Measurements from ENCODE around the gene CTSE. TPM values are rescaled to one million over a fixed set of nuclear protein-coding genes. Genes with fewer than 3 reads are reported as not detected.

Gene CTSE
- 0.27 TPM in 1 of 2 replicates, not detected in the other for total RNA-seq

GRCh38 chr1:206023695-206024094, at the start of gene CTSE:
Gene CTSE, minus strand, starts transcription at chr1:206023895. Its CDS starts 104 bp downstream, at chr1:206023791.

DNA sequence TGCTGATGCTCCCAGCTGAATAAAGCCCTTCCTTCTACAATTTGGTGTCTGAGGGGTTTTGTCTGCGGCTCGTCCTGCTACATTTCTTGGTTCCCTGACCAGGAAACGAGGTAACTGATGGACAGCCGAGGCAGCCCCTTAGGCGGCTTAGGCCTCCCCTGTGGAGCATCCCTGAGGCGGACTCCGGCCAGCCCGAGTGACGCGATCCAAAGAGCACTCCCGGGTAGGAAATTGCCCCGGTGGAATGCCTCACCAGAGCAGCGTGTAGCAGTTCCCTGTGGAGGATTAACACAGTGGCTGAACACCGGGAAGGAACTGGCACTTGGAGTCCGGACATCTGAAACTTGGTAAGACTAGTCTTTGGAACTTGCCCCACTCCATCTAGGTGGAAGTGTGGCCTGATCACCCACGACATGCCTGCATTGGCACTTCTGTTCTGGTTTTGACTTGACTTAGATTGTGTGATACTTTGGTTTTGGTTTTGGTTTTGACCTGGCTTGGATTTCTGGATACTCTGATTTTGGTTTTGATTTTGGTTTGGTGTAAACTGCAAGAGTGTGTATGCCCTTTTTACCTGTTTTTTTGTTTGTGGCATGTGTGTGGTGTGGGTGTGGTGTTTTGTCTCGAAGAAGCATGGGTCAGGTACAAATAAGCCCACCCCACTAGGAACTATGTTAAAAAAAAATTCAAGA, 29.4 kb upstream of the CTSE start, which contains the start of gene RHEX:
Gene RHEX (plus strand): TSS at position 255 of the 692 bp plus-strand sequence. CDS start 44,656 bp downstream, outside the sequence.

DNA sequence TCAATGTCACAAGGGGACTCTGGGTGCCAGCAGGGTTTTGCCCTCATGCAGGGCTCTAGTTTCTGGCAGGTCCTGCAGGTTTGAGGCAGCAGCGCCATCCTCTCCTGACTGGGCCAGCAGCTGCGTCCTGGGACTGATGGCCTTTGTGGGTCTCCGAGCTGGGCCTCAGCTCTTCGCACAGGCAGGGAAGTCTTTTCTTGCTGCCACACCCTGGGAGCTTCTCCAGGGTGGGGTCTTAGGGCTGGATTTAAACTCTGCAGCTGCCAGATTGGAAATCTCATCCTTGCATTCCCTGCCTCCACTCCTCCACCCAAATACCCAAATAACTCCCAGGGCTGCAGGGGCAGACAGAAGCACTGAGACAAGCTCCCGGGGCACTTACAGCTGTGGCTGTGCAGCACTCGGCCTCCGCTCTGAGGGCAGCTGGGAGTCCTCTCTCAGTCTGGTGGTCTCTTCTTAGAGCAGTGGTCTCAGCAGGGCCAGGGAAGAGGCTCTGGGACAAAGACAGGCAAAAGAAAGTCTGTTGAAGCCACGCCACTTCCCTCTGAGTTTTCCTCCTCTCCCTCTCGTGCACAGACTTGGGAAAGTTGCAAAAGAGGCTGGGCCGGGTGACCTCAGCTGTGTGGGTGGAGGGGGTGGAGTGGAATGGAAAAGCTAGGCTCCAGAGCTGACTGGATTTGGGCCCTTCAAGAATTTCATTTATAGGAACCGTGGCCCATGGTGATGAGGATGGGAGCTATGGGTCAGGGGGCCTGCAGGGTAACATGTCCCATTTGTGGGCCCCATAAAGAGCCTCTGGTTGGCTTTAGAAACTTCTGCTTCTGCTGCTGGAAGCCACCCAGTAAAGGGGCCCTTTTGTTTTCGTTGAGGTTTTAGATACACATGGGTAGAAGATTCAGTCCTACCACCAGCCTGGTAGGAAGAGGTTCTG, 20.6 kb downstream of the CTSE start, which contains the start of gene RAB7B:
Gene RAB7B (minus strand): TSS at position 525 of the 931 bp plus-strand sequence. CDS start 9,260 bp downstream, outside the sequence.

Other genes starting within 250 kb of the CTSE start
- 17.6 and 19.7 TPM in 2 replicates for gene RAB29, start 248.4 kb downstream of the CTSE start, total RNA-seq
- 7.1 and 15.3 TPM in 2 replicates for gene SLC41A1, start 210.7 kb downstream of the CTSE start, total RNA-seq
- not detected in 2 replicates for gene PM20D1, start 173.8 kb downstream of the CTSE start, total RNA-seq
- under 0.01 TPM in 2 replicates for gene SLC26A9, start 80.4 kb downstream of the CTSE start, total RNA-seq
- gene RAB7B, start 20.5 kb downstream of the CTSE start, total RNA-seq: 0.09 and 0.47 TPM in 2 replicates
- not detected in 2 replicates for gene RHEX, start 29.3 kb upstream of the CTSE start, total RNA-seq
- under 0.01 TPM in 1 of 2 replicates, not detected in the other for gene AVPR1B, start 93.5 kb upstream of the CTSE start, total RNA-seq
- gene FAM72A, start 178.9 kb upstream of the CTSE start, total RNA-seq: 2.5 and 4.6 TPM in 2 replicates
- gene SRGAP2, start 179.6 kb upstream of the CTSE start, total RNA-seq: 66.9 and 114 TPM in 2 replicates

All from endothelial cell of coronary artery (primary cell).